ENCODE measurements around the gene RNF135.
"Not testable (repeated sequence)": the region's sequence is repeated elsewhere in the genome, so short reads cannot be mapped to it uniquely, and the experiment has no call there.

The RNF135 gene

DNA sequence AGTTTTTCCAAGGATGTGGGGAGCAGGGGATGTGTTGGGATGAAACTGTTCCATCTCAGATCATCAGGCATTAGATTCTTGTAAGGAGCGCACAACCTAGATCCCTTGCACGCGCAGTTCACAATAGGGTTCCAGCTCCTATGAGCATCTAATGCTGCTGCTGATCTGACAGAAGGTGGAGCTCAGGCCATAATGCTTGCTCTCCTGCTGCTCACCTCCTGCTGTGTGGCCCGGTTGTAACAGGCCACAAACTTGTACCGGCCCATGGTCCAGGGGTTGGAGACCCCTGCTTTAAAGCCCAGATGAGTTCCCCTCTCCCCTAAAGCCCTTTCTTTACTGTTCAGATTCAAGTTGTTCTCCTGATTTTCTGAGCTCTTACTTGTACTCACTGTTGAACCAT lies 44.8 kb downstream of the RNF135 start:
- no peak for DNase-seq (ENCODE audit: low read depth)

DNA sequence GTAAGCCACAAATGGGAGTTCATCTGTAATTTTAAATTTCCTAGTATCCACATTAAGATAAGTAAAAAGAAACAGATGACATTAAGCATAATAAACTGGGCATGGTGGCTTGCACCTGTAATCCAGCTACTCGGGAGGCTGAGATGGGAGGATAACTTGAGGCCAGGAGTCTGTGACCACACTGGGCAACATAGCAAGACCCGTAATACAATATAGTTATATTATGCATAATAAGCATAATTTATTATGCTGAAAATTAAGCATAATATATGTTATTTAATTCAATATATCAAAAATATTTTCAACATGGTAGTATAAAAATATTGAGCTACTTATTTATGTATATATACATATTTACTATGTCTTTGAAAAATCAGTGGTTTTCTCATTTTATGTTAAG lies 48.2 kb downstream of the RNF135 start:
- H3K4me3 ChIP-seq (ENCODE audit: control insufficient read depth, low read depth, low read length): no peak overlapping the region
- DNase-seq (ENCODE audit: low read depth): no peak
- TF ChIP-seq CTCF (IDR thresholded peaks at IDR 0.05; ENCODE audit: control insufficient read depth, insufficient read depth, low read depth, low read length, missing control alignments): no peak

More for the DNA sequence above, 44.8 kb downstream of the RNF135 start:
- peak; percentile 2 for TF ChIP-seq CTCF (IDR thresholded peaks at IDR 0.05; ENCODE audit: control insufficient read depth, insufficient read depth, low read depth, low read length, missing control alignments)
- H3K4me3 ChIP-seq (ENCODE audit: control insufficient read depth, low read depth, low read length): no peak overlapping the region

GRCh38 chr17:31023171-31023570 lies 52.3 kb downstream of the RNF135 start:
- H3K4me3 ChIP-seq (ENCODE audit: control insufficient read depth, low read depth, low read length); DNase-seq (ENCODE audit: low read depth): not testable (repeated sequence)

DNA sequence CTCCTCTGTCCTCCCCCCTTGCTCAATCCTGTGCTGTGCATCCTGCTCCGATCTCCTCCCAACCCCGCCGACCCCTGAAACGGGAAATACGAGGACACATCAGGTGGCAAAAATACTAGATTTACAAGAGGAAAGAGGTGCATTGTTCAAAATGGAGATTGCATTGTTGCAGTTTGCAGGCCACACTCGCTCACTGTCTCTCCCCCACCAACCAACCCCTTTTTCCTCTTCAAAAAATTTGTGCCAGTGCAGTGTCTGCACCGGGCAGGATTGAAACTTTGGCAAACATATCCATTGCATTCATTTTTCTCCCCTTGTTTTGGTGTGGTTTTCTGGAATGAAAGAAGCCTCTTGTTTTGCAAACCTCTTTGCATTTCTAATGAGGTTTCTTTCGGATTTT lies 61.0 kb downstream of the RNF135 start:
- TF ChIP-seq CTCF (IDR thresholded peaks at IDR 0.05; ENCODE audit: control insufficient read depth, insufficient read depth, low read depth, low read length, missing control alignments): no peak
- no peak overlapping the region for H3K4me3 ChIP-seq (ENCODE audit: control insufficient read depth, low read depth, low read length)
- DNase-seq (ENCODE audit: low read depth): no peak

DNA sequence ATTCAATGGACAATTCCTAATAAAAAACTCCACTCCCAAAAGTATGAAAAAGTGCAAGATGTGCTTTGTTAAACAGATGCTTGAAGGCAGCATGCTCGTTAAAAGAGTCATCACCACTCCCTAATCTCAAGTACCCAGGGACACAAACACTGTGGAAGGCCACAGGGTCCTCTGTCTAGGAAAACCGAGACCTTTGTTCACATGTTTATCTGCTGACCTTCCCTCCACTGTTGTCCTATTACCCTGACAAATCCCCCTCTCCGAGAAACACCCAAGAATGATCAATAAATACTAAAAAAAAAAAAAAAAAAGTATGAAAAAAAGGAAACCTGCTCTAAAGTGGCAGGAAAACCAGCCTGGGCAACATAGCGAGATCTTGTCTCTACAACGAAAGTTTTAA lies 64.8 kb downstream of the RNF135 start:
- DNase-seq (ENCODE audit: low read depth); H3K4me3 ChIP-seq (ENCODE audit: control insufficient read depth, low read depth, low read length): not testable (repeated sequence)

- not testable (repeated sequence) for H3K4me3 ChIP-seq (ENCODE audit: control insufficient read depth, low read depth, low read length); DNase-seq (ENCODE audit: low read depth)
Measured at GRCh38 chr17:31040837-31041236, 70.0 kb downstream of the RNF135 start.

GRCh38 chr17:31042378-31042777 lies 71.5 kb downstream of the RNF135 start:
- not testable (repeated sequence) for DNase-seq (ENCODE audit: low read depth); H3K4me3 ChIP-seq (ENCODE audit: control insufficient read depth, low read depth, low read length)

DNA sequence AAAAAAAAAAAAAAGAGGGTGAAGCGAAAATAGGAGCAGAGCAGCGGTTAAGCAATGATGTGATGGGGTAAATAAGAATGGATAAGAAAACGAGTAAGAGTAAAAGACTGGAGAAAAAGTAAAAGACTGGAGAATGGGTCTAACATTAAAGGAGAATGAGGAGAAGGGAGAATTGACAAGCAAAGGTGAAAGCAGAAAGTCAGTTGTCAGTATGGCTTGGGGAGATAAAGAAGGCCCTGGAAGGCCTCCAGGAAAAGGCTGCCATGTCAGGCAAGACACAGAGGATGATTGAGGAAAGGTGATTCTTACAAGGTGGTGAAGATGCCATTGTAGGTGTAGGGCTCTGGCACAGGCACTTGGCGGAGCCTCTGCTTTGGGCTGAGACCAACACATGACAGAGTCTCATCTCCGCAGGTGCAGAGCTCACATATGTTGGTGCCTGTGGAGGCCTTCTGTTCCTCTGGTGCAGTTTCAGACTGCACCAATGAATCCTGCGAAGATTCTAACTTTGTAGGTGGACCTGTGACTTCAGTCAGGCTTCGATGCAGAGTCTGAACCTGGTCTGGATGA lies 76.1 kb downstream of the RNF135 start:
- not testable (repeated sequence) for DNase-seq (ENCODE audit: low read depth); H3K4me3 ChIP-seq (ENCODE audit: control insufficient read depth, low read depth, low read length)

DNA sequence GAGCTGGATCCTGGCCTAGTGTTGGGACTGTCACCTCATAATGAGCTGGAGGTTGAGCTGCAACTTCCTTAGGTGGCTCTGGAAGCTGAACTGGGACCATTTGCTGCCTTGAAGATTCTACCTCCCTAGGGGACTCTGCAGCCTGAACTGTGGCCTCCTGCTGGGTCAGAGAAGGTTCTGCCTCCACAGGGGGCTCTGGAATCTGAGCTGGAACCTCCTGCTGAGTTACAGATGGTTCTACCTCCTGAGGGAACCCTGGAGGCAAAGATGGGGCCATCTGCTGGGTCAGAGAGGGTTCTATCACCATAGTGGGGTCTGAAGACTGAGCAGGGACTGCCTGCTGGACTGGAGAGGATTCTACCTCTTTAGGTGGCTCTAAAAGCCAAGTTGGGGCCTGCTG lies 77.3 kb downstream of the RNF135 start:
- no peak overlapping the region for H3K4me3 ChIP-seq (ENCODE audit: control insufficient read depth, low read depth, low read length)
- no peak for TF ChIP-seq CTCF (IDR thresholded peaks at IDR 0.05; ENCODE audit: control insufficient read depth, insufficient read depth, low read depth, low read length, missing control alignments)
- DNase-seq (ENCODE audit: low read depth): no peak

- H3K4me3 ChIP-seq (ENCODE audit: control insufficient read depth, low read depth, low read length): no peak overlapping the region
- peak; percentile 18 for DNase-seq (ENCODE audit: low read depth)
- no peak for TF ChIP-seq CTCF (IDR thresholded peaks at IDR 0.05; ENCODE audit: control insufficient read depth, insufficient read depth, low read depth, low read length, missing control alignments)
Measured at GRCh38 chr17:31048780-31049179, 77.9 kb downstream of the RNF135 start.
